Jurkat, Clone E6-1 (cell line): ENCODE results near the gene INO80C. TPM values are rescaled to one million over a fixed set of nuclear protein-coding genes. Genes with fewer than 3 reads are reported as not detected.

ENCODE experiments used
- DNase-seq: peaks from one replicate; pipeline ENCODE4 v3.0.0-alpha.2; 2011; ENCODE audit warnings: low read depth, low spot score
- H3K4me3 ChIP-seq: 2 replicates; pipeline ENCODE4 v1.5.1; 2011; ENCODE audit warnings: mild to moderate bottlenecking, low read length, control low read depth, moderate library complexity
- polyA plus RNA-seq: library from polyadenylated mRNA; unstranded; fragments of >200 nt; gene quantifications from one replicate; pipeline ENCODE4 v1.2.1, GENCODE V29; 2012; ENCODE audit warnings: missing spikeins; ENCODE audit not compliant: insufficient read length, insufficient read depth

INO80C gene, protein sequence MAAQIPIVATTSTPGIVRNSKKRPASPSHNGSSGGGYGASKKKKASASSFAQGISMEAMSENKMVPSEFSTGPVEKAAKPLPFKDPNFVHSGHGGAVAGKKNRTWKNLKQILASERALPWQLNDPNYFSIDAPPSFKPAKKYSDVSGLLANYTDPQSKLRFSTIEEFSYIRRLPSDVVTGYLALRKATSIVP
- 55.2 TPM for polyA plus RNA-seq

DNA sequence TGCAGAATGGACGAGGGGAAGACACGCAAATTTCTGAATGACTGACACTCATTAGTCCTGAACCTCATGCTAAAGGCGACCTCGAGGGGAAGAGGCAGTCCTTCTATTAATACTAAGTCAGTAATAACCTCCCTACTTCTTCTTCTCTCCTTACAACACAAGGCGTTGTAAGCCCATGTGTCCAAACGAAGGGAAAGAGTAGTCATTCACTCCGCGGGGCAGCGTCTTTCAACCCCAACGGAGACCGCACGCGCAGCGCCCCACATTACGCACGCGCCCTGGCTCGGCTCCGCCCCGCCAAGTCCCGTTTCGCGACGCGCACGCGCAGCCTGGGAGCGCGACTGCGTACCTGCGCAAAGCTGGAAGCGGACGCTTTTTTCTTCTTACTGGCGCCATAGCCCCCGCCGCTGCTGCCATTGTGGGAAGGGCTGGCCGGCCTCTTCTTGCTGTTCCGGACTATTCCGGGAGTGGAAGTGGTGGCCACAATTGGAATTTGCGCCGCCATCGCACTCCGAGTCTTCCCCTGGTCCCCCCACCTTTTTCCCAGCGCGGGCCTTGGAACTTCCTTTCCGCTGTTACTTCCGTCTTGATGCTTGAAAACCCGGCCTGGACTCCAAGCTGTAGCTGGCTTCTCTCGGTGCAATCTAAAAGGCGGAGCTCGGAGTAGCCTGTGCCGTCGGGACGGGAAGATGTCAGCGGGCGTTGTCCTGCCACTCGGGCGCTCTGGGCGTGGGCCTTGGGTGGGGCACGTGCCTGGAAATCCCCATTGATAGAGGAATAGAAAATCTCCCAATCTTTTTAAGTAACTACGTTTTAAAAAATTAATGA lies at the start of gene INO80C:
Gene INO80C, minus strand, starts transcription at position 591 of the 828 bp plus-strand sequence. Its CDS starts 86 bp downstream, at position 505.
- DNase-seq = peak; percentile 92
- H3K4me3 ChIP-seq = peak within 1 kb of the TSS; percentile 70

DNA sequence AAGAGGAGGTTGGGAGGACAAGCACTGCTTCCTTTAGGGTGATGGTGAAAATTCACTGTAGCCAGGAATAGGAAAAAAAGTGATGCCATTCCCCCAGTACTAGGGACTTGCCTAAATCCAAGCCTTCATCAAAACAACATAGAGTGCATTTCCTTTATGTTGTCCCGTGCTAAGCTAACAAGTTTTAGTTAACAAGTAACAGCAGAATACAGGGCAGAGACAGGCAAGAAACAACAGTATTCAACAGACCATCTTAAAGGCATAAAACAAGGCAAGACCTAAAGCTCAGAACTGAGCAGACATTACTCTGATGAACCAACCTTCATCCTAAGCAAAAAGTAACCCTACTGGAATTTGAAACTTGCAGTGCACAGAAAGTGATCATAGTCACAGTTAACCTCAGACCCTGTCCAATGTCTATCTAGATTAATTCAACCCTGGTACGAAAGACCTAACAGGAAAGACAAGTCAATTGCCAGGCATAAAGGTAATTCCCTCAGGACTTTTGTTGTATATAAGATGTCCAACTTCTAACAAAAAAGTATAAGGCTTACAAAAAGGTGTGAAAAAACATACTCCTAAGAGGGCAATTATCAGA lies 49.3 kb upstream of the INO80C start:
- DNase-seq = no peak
- no peak overlapping the region for H3K4me3 ChIP-seq

DNA sequence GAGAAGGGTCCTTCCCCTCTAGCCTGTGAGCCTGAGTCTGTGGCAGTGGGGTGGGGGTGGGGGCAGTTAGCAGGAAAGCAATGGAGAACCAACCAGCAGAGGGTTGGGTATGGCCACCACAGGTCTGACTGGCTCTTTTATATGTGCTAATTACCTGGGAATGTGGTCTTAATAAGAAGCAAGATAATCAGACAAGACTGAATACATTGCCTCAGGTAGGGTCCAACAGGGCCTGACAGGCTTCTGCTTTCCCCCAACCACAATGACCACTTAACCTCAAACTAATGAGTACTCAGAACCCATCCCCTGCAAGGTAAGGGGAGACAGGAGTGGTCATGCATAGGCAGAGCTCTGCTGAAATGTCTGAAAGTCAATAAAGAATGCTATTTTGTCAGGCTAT lies 44.6 kb upstream of the INO80C start:
- no peak overlapping the region for H3K4me3 ChIP-seq
- DNase-seq = no peak

DNA sequence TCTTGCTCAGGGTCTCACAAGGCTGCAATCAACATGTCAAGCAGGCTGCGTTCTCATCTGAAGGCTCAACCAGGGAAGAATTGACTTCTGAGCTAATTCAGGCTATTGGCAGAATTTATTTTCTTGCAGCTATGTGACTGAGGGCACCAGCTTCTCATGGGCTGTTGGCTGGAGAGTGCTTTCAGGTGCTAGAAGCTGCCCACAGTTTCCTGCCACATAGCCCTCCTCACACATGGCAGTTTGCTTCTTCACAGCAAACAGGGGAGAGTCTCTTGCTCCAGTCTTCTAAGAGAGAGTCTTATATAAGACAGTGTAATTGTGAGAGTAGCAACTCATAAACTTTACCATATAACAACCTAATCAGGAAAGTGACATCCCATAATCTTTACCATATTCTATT lies 37.5 kb upstream of the INO80C start:
- no peak overlapping the region for H3K4me3 ChIP-seq
- peak; percentile 78 for DNase-seq

DNA sequence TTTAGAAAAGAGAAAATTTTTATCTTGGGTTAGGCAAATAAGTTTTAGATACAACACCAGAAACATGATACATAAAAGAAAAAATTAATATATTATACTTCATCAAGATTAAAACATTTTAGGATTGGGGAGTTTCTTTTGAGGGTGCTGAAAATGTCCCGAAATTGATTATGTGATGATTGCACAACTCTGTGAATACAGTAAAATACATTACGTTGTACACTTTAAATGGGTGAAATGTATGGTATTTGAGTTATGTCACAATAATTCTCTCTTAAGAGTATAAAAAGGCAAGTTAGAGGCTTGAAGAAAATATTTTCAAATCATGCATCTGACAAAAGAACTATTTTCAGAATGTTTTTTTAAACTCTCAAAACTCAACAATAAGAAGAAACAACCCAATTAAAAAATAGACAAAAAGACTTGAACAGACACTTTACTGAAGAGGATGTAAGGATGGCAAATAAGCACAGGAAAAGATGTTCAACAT lies 36.2 kb upstream of the INO80C start:
- DNase-seq = no peak
- H3K4me3 ChIP-seq = no peak overlapping the region

DNA sequence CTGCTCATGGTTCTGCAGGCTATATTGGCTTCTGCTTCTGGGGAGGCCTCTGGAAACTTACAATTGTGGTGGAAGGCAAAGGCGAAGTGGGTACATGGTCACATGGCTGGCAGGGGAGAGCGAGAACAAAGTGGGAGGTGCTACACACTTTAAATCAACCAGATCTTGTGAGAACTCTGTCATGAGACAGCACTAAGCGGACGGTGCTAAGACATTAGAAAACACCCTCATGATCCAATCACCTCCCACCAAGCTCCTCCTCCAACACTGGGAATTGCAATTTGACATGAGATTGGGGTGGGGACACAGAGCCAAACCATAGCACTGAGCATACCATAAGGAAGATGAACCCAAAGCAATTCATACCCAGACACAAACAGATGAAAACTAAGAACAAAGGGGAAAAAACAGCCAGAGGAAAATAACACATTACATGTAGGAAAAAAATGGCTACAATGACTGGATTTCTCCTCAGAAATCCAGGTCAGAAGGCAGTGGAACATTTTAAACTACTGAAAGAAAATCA lies 31.1 kb upstream of the INO80C start:
- no peak overlapping the region for H3K4me3 ChIP-seq
- no peak for DNase-seq

DNA sequence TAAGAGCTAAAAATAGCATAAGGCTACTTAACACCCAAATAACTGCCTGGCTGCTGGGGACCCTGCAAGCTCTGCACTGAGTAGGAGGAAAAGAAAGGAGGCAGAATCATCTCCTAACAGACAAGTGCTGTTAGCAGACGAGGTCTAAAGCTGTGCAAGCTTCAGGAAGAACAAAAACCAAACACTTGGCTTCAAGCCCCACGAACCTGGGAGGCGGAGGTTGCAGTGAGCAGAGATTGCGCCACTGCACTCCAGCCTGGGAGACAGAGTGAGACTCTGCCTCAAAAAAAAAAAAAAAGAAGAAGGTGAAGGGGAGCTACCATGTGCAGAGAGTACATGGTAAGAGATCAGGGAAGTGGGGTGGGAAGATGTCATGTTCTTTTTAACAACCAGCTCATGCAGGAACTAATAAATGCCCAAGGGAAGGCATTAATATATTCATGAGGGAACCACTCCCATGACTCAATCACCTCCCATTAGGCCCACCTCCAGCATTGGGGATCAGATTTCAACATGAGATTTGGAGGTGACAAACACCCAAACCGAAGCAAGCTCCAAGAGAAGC lies 28.8 kb upstream of the INO80C start:
- H3K4me3 ChIP-seq = no peak overlapping the region

DNA sequence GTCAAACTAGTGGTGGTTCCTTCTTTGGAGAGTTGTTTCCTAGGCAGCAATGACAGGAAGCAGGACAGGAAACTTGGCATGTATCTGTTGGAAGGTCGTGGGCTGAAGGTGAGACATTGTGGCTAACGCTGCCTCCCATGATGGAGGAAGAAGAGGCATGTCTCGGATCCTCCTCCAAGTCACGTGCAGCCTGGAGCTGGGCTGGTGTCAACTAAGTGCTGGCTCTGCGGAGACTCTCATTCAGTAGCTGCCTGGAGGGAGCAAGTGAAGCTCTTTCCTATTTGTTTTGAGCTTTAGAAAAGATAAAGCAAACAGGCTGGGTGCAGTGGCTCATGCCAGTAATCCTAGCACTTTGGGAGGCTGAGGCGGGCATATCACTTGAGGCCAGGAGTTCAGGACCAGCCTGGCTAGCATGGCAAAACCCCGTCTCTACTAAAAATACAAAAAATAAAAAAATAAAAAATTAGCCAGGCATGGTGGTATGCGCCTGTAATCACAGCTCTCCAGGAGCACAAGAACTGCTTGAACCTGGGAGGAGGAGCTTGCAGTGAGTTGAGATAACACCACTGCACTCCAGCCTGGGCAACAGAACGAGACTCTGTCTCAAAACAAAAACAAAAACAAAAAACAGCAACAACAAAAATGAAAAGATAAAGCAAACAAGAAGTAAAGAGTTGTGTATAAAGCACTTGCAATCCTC lies 28.2 kb upstream of the INO80C start:
- no peak overlapping the region for H3K4me3 ChIP-seq
- no peak for DNase-seq

More for the DNA sequence above, 28.8 kb upstream of the INO80C start:
- no peak for DNase-seq

DNA sequence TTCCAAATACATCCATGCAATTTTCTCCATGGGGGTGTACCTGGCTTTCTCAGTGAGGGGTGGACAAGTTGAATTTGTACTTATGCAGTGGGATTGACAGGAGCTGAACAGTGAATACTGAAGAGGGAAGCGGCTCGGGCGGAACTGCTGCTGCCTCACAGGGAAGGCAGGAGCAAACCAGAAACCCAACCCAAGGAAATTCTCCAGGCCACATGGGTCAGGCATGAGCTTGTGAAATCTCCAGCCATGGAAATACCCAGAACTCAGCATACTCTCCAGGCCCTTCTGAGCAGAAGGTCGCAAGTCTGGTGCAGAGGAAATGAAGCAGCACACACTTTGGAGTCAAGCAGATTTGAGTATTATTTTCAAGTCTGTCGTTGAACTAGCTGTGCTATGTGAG lies 26.5 kb upstream of the INO80C start:
- DNase-seq = no peak
- no peak overlapping the region for H3K4me3 ChIP-seq

DNA sequence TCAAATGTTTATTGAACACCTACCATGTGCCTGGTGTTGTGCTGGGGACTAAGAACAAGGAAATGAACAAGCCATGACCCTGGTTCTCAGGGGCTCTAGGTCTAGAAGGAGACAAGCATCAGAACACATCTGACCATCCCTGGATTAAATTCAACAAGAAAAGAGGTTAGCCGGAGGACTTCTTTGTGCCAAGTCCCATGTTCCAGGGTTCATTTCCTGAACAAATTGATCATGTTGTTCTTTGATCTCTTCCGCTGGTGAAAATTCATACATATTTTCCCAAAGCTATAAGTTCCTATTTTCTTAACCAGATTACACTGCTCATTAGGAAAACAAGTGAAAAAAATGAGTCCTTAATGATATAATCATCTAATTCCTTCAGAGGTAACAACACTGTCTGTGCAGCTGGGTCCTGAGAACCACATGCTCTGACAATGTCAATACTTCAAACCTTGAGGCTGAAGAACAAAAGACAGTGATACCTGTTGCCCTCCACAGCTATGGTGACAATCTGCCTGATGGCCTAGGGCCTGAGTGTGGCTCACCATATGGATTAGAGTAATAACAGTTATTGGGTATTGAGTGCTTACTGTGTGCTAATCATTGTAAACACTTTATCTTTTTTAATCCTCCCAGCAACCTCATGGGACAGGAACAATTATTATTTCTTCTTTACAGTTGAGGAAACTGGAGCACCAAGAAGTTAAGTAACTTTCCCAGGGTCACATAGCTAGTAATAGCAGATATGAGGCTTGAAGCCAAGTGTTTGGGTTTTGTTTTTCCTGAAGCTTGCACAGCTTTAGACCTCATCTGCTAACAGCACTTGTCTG lies 24.6 kb upstream of the INO80C start:
- H3K4me3 ChIP-seq = no peak overlapping the region
- DNase-seq = no peak

DNA sequence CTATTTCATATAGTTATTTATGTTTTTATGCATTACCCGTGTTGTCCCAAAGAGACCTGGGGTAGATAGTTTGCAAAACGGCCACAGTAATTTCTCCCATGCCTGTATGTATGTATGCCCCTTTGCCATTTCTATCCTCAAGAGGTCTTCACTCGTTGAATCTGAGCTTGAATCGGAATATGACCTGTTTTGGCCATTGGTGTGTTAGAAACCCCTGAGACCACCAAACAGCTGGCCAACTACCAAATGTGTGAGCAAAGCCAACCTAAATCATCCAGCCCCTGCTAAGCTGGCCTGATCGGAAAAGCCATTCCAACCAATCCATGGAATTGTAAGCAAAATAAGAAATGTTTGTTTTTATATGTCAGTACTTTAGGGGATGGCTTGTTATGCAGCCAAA lies 23.4 kb upstream of the INO80C start:
- no peak overlapping the region for H3K4me3 ChIP-seq
- no peak for DNase-seq

DNA sequence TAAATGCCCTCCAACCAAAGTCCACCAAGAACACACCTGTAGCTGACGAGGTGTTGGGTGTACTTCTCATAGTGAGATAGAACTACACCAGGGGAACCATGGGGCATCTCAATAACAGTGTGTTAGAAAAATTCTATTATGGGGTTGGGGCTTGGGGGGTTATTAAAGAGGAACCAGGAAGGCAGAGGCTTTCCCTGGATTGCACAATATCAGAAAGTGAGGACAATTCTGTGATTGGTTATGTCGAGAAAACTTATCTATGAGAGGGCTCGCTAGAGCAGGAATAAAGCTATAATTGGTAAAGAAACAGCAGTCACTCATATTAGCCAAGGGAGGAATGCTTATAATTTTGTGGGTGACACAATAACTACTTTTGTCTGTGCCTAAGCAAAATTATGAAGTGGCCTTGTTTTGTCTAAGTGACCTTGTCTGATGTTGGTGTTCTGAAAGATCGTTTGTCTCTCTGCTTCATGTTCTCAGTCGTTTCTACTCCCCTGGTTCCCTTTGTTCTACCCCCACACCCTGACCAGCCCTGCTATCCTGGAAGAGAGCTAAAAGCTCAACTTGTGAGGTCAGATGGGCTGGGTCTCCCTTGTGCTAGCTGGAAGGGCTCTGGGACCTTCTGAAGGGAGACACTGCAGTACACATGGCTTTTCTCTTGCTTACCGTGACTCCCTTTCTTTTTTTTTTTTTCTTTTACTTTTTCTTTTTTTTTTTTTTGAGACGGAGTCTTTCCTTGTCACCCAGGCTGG lies 21.6 kb upstream of the INO80C start:
- DNase-seq = no peak

DNA sequence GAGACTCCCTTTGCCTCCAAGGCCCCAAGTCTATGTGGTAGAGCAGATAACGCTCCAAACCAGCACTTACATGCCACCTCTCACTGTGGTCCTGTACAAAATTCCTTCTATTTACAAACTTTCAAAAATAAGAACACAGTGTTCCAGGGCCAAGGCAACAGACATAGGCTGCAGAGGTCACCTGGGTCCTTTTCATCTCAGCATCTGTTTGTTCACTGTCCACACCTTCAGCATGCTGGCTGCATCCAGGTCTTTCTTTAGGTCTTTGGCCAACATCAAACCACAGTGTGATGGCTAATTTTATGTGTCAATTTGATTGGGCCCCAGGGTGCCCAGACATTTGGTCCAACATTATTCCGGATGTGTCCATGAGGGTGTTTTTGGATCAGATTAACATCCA lies 20.0 kb upstream of the INO80C start:
- no peak for DNase-seq

More for the DNA sequence above, 21.6 kb upstream of the INO80C start:
- H3K4me3 ChIP-seq = no peak overlapping the region

DNA sequence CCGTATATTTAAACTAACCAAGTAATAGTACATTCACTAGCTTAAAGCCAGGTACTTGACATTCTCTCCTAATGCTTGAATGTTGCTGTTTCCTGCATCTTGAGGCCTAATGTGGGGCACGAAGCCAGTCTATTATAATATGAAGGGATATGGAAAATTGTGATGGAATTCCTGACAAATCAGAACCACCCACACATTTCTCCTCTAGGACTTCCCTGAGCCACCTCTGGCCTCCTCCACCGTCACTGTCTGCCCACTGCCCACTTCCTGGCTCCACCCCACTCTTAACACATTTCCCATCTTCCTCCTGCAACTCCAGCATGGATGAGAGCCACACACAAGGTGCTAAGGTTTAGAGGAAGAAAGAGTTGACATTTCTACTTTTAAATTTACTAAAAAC lies 19.0 kb upstream of the INO80C start:
- no peak for DNase-seq
- H3K4me3 ChIP-seq = no peak overlapping the region

More for the DNA sequence above, 20.0 kb upstream of the INO80C start:
- no peak overlapping the region for H3K4me3 ChIP-seq

DNA sequence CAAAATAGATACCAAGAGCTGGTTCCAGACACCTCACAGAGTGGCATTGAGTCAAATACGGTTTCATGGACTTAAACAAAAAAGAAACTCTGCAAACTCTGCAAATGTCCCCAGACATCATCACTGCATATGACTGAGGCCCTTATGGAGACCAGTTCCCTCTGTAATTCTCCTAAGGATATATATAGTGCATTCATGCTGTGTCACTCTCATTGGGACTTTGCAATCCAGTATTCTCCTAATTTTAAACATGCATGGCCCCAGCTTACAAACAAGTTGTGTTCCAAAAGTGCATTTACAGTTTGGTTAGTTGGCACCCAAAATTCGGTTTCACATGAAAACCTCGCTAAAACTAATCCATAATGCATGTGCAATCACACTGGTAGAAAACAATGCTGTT lies 18.6 kb upstream of the INO80C start:
- no peak for DNase-seq
- H3K4me3 ChIP-seq = no peak overlapping the region

DNA sequence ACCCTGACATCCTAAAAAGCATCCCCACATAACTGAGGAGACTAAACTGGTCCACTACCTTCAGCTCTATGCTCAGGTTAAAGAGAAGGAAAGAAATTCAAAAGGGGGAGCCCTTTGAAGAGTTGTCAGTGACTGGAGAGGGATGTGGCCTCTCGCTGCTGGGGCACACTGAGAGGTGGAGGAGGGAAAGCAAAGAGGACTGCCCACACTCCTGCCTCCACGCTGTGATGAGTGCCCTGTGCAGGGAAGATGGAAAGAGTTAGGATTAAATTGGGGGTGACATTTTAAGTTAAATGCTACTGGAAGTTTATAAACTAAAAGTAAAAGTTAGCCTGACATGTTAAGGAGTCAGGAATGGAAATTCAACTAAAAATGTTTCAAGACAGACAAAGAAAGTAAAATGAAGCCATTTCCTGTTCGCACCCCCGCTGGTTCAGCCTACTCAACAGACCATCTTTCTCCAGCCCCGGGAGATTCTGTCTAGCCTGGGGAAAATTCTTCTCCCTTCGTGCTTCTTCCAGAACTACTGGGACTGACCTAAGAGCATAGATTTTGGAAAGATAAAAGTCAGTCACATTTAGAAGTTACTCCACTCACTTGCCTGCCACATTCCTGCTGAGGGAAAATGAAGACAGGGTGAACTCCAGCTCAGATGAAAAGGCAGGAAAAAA lies 17.8 kb upstream of the INO80C start:
- no peak for DNase-seq
- no peak overlapping the region for H3K4me3 ChIP-seq
